ENCODE results near the gene BRICD5. TPM values are rescaled to one million over a fixed set of nuclear protein-coding genes. Genes with fewer than 3 reads are reported as not detected.

Gene BRICD5
- total RNA-seq, 1 donor, result 1.3 TPM

DNA sequence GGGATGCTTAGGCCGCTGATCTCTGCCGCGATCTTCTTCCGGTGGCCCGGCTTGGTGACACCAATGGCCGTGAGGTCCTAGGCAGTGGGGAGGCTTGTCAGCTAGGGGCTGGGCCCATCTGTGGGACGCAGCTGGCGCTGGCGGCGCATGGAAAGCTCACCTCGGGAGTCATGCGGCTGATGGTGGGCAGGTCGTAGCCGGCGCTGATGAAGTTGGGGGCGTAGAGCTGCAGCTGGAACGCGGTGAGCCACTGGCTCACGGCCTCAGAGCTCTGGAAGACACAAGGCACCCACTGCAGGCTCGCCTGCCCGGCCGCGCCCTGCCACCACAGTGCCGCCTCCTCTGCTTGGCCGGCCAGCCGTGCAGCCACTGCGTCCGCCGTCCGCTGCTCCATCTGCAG, 27.0 kb downstream of the BRICD5 start:
- DNase-seq (ENCODE audit: low read depth in 2 of 3, low spot score in 2 of 3), result no peak

DNA sequence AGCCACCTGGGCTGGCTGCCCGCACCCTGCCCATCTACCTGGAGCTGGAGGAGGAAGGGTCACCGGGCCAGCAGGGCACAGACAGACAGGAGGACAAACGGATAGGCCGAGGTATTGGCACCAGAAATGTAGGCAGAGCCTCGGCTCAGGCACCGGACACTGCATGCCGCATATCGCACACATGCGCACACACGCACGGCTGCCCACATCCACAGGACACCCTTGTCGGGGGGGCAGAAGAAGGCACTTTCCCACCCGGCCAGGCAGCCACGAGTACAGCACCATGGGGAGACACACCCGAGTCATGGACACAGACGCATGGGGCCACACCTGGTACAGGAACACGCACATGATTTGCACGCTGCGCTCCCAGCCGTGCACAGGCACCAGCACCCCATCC, 28.7 kb downstream of the BRICD5 start:
- no peak for DNase-seq (ENCODE audit: low read depth in 2 of 3, low spot score in 2 of 3)

DNA sequence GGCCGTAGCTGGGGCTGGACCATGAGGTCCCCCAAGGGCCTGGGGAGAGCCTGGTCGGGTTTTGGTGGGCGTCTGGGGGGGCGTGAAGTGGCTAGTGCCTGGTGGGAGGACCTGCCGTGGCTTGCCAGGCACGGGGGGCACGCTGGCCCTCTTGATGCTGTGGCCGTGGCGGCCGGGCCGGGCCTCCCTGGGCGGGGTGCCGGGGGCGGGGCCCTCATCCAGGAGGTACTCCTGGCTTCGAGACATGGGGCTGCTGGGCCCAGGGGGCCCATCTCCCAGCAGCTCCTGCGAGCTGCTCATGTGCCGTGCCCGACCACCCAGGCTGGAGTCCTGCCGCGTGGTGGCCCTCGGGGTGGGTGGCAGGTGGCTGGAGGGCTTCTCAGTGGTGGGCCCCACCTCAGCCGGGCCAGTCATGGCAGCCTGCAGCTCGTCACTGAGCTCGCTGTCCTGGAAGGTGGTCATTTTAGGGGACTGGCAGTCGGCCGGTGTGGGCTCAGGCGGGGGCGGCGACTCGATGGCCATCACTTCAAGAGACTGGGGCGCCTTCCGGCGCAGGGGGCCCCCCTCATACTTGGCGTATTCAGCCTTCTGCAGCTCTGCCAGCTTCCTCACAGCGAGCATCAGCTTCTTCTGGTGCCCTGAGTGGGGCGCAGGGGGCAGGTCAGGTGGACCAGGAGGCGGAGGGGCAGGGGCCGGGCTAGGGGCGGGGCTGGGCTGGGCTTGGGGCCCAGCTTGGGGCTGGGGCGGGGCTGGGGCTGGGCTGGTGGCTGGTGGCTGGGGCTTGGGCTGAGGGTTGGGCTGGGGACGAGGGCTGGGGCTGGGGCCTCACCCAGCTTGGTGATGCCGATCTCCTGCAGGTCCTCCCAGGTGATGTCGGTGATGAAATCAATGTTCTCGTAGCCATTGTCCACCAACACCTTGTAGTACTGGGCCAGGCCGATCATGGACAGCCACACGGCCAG, 29.4 kb downstream of the BRICD5 start:
- no peak for DNase-seq (ENCODE audit: low read depth in 2 of 3, low spot score in 2 of 3)

DNA sequence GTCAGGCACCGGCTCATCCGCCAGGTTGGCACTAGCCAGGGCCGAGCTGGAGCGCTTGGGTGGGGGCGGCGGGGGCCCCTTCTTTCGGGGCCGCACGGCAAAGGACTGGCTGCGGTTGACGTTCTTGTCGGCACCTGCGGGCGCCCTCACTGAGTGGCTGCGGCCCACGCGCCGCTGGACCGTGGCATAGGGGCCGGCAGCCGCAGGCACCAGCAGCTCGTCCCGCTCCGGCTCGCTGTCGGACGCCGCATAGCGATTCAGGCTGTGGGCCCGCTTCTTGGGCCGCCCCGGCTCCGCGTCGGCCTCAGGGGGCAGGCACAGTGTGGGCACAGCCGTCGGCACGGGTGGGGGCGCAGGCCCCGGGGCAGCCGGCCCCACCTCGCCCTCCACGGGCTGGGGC, 30.2 kb downstream of the BRICD5 start:
- DNase-seq (ENCODE audit: low read depth in 2 of 3, low spot score in 2 of 3), result no peak

DNA sequence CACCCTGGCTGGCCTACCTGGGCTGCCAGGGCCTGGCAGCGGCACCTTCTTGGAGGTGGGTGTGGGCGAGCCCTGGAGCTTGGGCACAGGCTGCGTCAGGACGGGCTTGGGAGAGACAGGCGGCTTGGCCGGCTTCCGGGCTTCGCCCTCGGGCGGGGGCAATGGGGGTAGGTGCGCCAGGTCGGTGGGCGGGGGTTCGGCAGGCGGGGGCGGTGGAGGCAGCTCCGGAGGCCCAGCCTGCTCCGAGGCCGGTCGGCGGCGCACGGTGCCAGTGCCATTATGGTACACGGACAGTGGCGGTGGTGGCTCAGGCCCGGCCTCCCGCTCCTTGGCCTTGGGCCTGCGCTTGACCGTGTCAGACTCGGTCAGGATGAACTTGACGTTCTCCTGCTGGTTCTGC, 31.1 kb downstream of the BRICD5 start:
- DNase-seq (ENCODE audit: low read depth in 2 of 3, low spot score in 2 of 3), result no peak

DNA sequence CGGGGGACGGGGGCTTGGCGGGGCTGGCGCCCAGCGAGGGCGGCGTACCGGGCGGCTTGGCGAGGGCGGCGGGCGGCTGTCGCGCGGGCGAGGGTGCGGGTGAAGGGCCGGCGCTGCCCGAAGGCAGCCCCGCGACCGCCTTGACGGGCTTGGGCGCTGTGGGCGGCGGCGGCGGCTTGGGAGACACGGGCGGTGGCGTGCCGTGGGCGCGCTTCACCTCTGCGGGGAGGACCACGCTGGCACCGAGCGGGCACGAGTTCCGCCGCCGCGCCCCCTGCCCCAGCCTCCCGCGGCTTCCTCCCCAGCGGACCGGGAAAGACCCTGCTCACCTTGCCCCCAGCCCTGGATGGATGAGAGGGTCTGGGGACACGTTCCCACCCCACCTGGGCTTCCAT, 31.6 kb downstream of the BRICD5 start:
- no peak for DNase-seq (ENCODE audit: low read depth in 2 of 3, low spot score in 2 of 3)

DNA sequence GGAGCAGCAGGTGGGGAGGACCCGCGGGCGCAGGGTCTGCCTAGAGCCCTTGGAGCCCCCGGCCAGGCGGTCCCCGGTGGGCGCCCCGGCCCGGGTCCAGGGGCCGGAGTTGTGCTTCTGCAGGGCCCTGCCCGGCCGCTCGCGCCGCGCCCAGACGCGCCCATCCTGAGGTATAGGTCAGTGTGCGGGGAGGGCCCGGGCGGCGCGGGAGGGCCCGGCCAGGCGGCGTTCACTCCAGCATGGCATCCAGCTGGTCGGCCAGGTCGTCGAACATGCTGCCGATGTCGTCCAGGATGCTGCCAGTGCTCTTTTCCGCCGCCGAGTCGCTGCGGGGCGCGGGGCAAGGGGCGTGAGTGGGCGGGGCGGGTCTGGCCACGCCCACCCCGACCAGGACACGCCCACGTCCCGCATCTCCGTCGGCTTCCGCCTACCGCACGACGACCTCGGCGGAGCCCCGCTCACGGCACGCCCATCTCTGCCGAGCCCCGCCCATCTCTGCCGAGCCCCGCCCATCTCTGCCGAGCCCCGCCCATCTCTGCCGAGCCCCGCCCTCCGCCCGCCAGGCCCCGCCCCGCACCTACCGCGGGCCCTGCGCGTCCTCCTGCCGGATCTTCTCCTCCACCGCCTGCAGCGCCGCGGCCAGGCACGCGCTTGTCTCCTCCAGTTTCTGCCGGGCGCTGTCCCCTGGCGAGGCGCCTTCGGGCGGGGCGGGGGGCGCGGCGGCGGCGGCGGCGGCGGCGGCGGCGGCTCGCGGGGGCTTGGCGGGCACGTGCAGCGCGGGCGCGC, 32.1 kb downstream of the BRICD5 start:
- peak in 2 of 3 donors; percentile 52 to 58 for DNase-seq (ENCODE audit: low read depth in 2 of 3, low spot score in 2 of 3)

DNA sequence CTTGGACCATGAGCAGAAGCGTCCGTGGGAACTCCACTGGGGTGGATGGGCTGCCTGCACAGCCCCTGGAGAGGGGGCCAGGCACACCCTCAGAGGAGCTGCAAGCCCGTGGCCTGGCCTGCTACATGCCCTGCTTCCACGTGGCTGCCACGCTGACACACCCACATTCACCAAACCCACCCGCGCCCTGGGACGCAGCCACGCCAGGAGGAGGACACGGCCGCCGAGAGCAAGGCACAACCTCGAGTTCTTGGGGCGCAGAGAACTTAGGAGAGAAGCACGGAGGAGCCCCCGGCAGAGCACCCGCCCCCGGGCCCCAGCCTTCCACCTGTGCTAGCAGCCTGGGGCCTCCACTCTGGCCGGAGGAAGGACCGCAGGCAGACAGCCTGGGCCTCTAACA, 33.1 kb downstream of the BRICD5 start:
- DNase-seq (ENCODE audit: low read depth in 2 of 3, low spot score in 2 of 3), result no peak

DNA sequence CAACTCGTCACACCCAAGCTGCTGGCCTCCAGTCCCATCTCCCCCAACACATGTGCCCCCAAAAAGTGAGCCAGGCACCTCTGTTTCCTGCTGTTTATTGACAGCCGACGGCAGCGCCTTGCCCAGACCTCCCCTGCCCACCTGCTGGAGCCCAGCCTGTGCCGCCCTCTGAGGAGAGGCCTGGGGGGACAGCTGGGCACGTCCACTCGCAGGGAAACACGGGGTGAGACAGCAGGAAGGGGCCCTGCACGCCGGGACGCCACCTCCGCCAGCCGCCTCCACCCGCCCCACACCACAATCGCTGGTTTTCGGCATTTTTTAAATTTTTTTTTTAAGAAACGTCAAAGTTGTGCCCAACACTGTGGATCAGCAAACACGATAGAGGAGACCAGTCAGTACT, 33.6 kb downstream of the BRICD5 start:
- no peak for DNase-seq (ENCODE audit: low read depth in 2 of 3, low spot score in 2 of 3)

DNA sequence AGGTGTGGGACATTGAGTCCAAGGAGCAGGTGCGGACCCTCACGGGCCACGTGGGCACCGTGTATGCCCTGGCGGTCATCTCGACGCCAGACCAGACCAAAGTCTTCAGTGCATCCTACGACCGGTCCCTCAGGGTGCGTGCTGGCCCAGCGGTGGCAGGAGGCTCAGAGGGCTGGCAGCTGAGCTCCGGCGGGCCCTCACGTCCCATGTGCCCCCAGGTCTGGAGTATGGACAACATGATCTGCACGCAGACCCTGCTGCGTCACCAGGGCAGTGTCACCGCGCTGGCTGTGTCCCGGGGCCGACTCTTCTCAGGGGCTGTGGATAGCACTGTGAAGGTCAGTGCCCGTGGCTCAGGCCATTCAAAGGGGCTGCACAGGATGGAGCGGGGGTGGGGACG, 34.6 kb downstream of the BRICD5 start:
- no peak for DNase-seq (ENCODE audit: low read depth in 2 of 3, low spot score in 2 of 3)

DNA sequence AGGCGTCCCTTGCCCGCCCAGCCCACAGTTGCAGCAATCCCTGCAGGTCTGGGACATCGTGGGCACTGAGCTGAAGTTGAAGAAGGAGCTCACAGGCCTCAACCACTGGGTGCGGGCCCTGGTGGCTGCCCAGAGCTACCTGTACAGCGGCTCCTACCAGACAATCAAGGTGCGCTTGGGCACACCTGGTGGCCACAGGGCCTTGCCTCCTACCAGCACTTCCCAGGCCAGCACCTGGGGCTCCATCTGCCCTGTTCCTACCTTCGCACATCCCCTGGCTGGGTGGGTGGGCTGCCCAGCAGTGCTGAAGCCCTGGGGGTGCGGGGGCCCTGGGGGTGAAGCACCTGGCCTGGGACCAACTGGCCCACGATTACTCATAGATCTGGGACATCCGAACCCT, 35.2 kb downstream of the BRICD5 start:
- DNase-seq (ENCODE audit: low read depth in 2 of 3, low spot score in 2 of 3), result no peak

DNA sequence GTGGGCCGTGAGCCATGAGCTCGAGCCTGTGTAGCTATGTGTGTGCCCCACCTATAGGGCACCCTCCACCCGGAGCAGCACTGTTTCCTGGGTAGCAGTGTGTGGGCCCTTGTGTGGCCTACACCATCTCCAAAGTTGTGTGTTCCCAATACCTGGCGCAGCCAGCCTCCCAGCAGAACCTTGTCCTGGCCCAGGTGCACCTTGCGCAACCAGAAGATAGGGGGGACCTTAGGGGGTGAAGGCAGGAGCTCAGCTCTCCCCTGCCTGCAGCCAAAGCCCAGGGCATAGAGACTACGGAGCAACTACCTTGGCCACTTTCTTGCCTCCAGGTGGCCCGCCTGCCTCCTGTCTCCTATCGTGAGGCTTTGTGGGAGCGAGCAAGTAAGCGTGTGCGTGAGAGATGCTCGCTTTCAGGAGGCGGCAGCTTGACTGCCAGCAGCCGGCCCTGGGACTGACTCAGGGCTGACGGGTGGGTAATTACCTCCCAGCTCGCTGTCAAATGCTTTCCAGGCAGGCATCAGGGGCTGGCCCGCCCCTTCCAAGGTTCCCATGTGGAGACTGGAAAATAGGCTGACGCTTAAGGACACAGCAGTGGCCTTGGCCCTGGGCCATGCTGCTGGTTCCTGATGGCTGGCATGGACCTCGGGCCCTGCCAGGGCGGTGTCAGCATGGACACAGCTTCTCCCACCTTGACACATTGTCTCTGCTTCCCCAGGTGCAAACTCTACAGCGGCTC, 36.1 kb downstream of the BRICD5 start:
- DNase-seq (ENCODE audit: low read depth in 2 of 3, low spot score in 2 of 3), result no peak

DNA sequence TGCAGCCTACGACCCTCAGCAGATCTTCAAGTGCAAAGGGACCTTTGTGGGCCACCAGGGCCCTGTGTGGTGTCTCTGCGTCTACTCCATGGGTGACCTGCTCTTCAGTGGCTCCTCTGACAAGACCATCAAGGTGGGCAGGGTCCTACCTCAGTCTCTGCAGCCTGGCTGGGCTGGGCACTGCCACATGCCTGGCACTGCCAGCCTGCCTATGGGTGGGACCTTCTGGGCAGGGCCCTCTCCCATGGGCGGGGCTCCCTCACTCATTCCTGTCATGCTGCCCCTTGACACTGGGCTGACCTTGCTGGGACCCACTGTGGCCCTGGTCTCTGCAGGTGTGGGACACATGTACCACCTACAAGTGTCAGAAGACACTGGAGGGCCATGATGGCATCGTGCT, 36.7 kb downstream of the BRICD5 start:
- no peak for DNase-seq (ENCODE audit: low read depth in 2 of 3, low spot score in 2 of 3)

DNA sequence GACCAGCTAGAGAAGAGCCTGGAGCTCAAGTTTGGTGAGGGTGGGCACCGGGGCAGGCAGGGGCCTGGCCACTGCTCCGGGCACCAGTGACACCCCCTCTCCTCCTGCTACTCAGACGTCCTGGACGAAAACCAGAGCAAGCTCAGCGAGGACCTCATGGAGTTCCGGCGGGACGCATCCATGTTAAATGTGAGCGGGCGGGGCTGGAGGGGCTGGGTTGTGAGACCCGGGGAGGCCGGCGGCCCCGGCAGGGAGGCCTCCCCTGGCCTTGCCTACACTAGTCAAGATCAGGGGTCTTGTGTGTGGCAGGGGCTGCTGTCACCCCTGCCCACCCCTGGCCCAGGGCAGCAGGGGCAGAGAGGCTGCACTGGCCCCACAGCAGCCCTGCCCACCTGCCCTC, 37.3 kb downstream of the BRICD5 start:
- DNase-seq (ENCODE audit: low read depth in 2 of 3, low spot score in 2 of 3), result no peak

DNA sequence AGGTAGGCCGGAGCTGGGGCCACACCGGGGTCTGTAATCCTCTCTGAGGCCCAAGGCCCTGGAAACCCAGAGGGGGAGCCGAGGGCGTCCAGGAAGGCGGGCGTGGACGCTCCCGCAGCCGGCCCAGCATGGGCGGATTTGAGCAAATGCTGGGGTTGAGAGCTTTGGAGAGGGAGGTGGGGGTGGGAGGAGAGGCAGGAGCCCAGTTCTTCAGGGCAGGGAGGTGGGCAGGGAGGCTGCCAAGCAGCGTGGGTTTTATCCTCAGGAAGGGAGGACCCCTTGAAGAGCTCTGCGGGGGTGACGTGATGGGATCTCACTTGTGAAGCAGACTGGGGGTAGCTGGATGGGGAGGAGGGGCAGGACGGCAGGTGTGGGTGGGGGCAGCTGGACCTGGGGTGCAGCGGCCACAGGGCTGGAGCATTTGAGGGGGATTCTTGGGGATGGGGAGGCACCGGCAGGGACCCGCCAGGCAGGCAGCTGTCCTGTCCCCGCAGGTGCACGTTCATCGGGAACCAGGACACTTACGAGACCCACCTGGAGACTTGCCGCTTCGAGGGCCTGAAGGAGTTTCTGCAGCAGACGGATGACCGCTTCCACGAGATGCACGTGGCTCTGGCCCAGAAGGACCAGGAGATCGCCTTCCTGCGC, 37.9 kb downstream of the BRICD5 start:
- DNase-seq (ENCODE audit: low read depth in 2 of 3, low spot score in 2 of 3), result no peak

DNA sequence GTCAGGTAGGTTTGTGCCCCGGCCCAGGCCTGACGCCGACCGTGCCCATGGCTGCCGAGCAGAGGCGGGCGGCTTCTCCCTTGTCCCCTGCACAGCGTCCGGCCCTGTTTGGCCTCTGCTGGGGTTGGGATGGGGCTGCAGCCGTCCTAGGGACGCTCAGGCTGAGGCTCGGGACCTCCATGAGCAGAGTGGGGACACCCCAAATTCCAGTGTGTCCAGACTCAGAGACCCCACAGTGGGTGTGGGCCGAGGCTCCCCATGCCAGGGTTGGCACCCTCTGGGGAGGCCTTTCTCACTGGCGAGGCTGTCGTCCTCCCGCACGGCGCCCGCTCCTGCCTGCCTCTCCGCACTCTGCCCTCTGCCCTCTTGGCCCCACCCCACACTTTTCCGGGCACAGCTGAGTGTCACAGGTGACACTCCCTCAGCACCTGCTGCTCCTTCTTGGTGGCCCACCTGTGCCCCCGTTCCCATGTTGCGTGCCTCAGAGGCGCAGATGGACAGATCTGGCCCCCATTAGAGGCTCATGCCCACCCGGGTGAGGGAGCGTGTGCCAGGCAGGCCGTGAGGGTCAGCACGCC, 39.0 kb downstream of the BRICD5 start:
- no peak for DNase-seq (ENCODE audit: low read depth in 2 of 3, low spot score in 2 of 3)

DNA sequence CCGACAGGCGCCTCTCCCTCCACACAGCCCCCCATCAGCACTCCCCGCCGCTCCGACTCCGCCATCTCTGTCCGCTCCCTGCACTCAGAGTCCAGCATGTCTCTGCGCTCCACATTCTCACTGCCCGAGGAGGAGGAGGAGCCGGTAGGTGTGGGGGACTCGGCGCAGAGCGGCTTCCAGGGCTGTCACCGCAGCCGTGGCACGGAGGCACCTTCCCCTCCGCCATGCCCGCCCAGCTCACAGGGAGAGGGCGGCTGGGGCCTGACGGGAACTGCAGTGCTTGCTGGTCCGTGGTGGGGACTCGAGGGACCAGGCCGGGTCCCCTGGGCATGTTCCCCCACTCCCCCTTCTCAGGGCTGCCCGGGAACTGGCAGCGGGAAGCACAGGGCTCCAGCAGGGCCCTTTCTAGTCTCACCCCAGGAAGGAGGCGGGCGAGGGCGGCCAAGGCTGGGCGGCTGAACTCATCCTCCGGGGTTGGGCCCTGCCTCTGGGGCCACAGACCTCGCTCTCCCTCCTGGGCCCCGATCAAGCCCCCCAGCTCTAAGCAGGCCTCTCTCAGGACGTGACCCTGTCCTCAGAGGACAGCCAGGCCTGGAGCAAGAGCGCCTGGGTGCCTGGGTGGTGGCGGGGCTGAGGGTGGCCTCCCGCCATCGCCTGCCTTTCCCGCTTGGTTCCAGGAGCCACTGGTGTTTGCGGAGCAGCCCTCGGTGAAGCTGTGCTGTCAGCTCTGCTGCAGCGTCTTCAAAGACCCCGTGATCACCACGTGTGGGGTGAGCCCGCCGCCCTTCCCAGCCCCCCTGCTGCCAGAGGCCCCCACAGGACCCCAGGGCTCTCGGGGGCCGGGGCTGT, 39.9 kb downstream of the BRICD5 start:
- no peak for DNase-seq (ENCODE audit: low read depth in 2 of 3, low spot score in 2 of 3)

DNA sequence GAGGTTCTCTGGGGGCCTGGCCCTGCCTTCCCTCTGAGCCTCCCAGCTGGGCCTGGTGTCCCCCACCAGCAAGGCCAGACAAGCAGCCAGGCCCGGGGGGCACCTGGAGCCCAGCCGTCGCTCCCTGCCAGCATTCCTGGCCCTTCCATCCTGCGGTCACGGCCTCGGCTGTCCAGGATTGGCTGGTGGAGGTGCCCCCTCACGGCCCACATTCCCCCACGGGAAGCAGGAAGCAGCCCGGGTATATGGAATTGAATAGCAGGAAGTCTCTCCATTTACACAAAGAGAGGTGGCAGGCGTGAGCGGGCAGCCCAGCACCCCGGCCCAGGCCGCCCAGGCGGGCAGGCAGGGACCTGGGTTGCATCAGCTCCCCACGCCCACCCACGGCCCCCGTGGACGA, 40.6 kb downstream of the BRICD5 start:
- no peak for DNase-seq (ENCODE audit: low read depth in 2 of 3, low spot score in 2 of 3)

DNA sequence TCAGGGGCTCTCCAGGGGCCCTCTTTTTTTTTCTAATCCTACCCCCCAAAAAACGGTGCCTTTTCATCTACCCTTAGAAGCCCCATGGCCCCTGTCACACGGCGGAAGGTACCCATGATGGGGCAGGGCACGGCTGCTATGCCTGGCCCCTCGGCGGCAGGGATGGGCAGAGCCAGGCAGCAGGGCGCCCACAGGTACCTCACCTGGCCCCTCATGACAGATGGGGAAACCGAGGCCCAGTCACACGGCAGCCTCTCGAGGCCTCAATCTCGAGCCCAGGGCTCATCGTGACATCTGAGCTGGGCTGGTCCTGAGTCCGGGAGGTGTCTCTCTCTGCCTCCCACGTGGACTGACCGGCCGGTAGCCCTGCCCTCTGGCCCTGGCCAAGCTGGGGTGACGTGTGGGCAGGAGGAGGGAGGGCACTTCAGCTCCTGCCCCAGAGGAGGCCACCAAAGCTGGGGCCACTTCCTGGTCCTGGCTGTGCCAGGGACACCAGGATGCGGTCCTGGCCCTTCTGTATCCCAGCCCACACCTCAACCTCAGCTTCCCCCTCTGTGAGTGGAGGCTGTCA, 43.5 kb downstream of the BRICD5 start:
- DNase-seq (ENCODE audit: low read depth in 2 of 3, low spot score in 2 of 3), result no peak

Measured in hematopoietic multipotent progenitor cell (in vitro differentiated cells).